Keratinocyte (primary cell): ENCODE data around the gene ORC2. TPM values are rescaled to one million over a fixed set of nuclear protein-coding genes. Genes with fewer than 3 reads are reported as not detected.

ENCODE experiments used
- DNase-seq: peaks from one replicate; pipeline ENCODE4 v3.0.0-alpha.2; 2011; ENCODE audit warnings: low read depth, missing footprints, low spot score
- FAIRE-seq: peaks from 2 replicates; lab custom pipeline; 2011; peaks lifted over from hg19 to GRCh38; lab: Jason Lieb, UNC
- H2AFZ ChIP-seq: 2 replicates; pipeline ENCODE4 v1.6.0; 2012; ENCODE audit warnings: low read length, control low read depth, inconsistent platforms; ENCODE audit not compliant: control insufficient read depth
- H3K27ac ChIP-seq: 2 replicates; pipeline ENCODE4 v1.5.1; 2011; ENCODE audit warnings: low read length; ENCODE audit not compliant: control insufficient read depth, insufficient read depth
- H3K27me3 ChIP-seq: 3 replicates; pipeline ENCODE4 v1.6.0; 2011; ENCODE audit warnings: low read length; ENCODE audit not compliant: control insufficient read depth, insufficient read depth; ENCODE audit errors: extremely low read depth
- H3K36me3 ChIP-seq, 2 experiments: 2 replicates in 1 of 2; 3 replicates in 1 of 2; pipeline ENCODE4 v1.5.1; 2011; ENCODE audit warnings: low read length in 2 of 2, mild to moderate bottlenecking in 1 of 2; ENCODE audit not compliant: control insufficient read depth in 2 of 2, insufficient read depth in 2 of 2; ENCODE audit errors: extremely low read depth in 1 of 2
- H3K4me1 ChIP-seq: 3 replicates; pipeline ENCODE4 v1.5.1; 2011; ENCODE audit warnings: low read length; ENCODE audit not compliant: control insufficient read depth, insufficient read depth; ENCODE audit errors: extremely low read depth
- H3K4me2 ChIP-seq: 3 replicates; pipeline ENCODE4 v1.6.0; 2011; ENCODE audit warnings: low read depth, low read length; ENCODE audit not compliant: control insufficient read depth, insufficient read depth; ENCODE audit errors: extremely low read depth
- H3K4me3 ChIP-seq, 3 experiments: fragments of 200-600 bp in 1 of 3; sonication (generic) in 1 of 3; 2 replicates in 2 of 3; 3 replicates in 1 of 3; pipeline ENCODE4 v1.5.1; 2011 to 2016; ENCODE audit warnings: low read length in 3 of 3, mild to moderate bottlenecking in 3 of 3, control low read depth in 2 of 3, inconsistent platforms in 1 of 3, low read depth in 1 of 3, mixed read lengths in 1 of 3, mixed run types in 1 of 3, moderate library complexity in 1 of 3; ENCODE audit not compliant: control insufficient read depth in 2 of 3, insufficient read depth in 2 of 3; ENCODE audit errors: extremely low read depth in 1 of 3
- H3K79me2 ChIP-seq: 2 replicates; pipeline ENCODE4 v1.6.0; 2012; ENCODE audit warnings: low read length; ENCODE audit not compliant: control insufficient read depth, insufficient read depth
- H3K9ac ChIP-seq: 3 replicates; pipeline ENCODE4 v1.6.0; 2011; ENCODE audit warnings: low read length; ENCODE audit not compliant: control insufficient read depth, insufficient read depth; ENCODE audit errors: extremely low read depth
- H3K9me1 ChIP-seq: 3 replicates; pipeline ENCODE4 v1.6.0; 2011; ENCODE audit warnings: low read length; ENCODE audit not compliant: control insufficient read depth, insufficient read depth; ENCODE audit errors: extremely low read depth
- H3K9me3 ChIP-seq: 2 replicates; pipeline ENCODE4 v1.5.1; 2012; ENCODE audit warnings: low read depth, low read length; ENCODE audit not compliant: control insufficient read depth
- H4K20me1 ChIP-seq: 3 replicates; pipeline ENCODE4 v1.6.0; 2011; ENCODE audit warnings: low read length; ENCODE audit not compliant: control insufficient read depth, insufficient read depth; ENCODE audit errors: extremely low read depth
- EZH2 ChIP-seq: IDR thresholded peaks from one replicate; pipeline ENCODE4 v1.6.1; 2012; ENCODE audit warnings: inconsistent platforms, mild to moderate bottlenecking, low read length, moderate library complexity
- dilution Hi-C: fragments of 300-500 bp; cut with MboI; formaldehyde crosslinking; loops from one replicate; pipeline ENCODE4 v1.7.0; 2020; ENCODE audit warnings: low sequenced_read_pairs; ENCODE audit not compliant: extremely low pct_ligation_motif_present
- polyA plus RNA-seq, 5 experiments: library from polyadenylated mRNA; depleted of rRNA in 3 of 5; stranded (reverse) in 3 of 5; stranded (forward) in 1 of 5; unstranded in 1 of 5; fragments of >200 nt; gene quantifications; 1 replicate in 1 of 5; 2 replicates in 3 of 5; 3 replicates in 1 of 5; pipeline versions ENCODE4 v1.2.1 to v1.2.3, GENCODE V29; 2011 to 2012; ENCODE audit warnings: missing spikeins in 2 of 5, low read depth in 1 of 5, low replicate concordance in 1 of 5
- TF ChIP-seq, protein P1 (sequence below), 3 experiments: IDR thresholded peaks in 1 of 3; conservative IDR thresholded peaks in 1 of 3; optimal IDR thresholded peaks in 1 of 3; 2 replicates in 2 of 3; 3 replicates in 1 of 3; pipeline versions ENCODE3 to v1.5.1; 2011; ENCODE audit warnings: low read length in 3 of 3, mild to moderate bottlenecking in 3 of 3, moderate library complexity in 2 of 3, control low read depth in 1 of 3, inconsistent platforms in 1 of 3; ENCODE audit not compliant: insufficient read depth in 2 of 3; ENCODE audit errors: extremely low read depth in 1 of 3

The ORC2 gene
- polyA plus RNA-seq, 1 donor (not counting 4 experiments of a cell fraction or from before 2014, with no cell fraction given): 13.5 TPM

DNA sequence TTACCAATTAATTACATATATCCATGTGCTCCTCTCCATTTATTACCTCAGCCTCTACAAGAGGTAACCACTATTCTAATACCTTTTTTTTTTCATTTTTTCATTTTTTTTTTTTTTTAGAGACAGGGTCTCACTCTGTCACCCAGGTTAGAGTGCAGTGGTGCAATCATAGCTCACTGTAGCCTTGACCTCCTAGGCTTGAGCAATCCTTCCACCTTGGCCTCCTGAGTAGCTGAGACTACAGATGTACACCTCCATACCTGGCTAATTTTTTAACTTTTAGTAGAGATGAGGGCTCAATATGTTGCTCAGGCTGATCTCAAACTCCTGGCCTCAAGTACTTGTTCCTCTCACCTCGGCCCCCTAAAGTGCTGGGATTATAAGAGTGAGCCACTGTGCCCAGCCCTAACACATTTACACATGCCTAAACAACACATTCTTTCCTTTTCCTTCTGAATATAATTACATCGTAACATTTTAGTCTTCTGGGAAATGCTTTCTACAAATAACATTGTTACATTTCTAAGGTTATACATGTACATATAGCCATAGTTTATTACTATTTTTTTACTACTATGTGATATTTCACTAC, 85.1 kb downstream of the ORC2 start:
- Histone ChIP-seq H3K9me1 (no peaks in the 10 kb centered on the region), H3K4me1 (no peaks in the 10 kb centered on the region), H3K9me3 (no peaks in the 10 kb centered on the region), H4K20me1 (no peaks in the 10 kb centered on the region), H3K4me2 (no peak overlapping the region), H3K27ac (no peak overlapping the region), H2AFZ (no peak overlapping the region), H3K9ac (no peak overlapping the region), H3K79me2 (no peaks in the 10 kb centered on the region), H3K4me3 (no peak overlapping the region), H3K27me3 (no peaks in the 10 kb centered on the region), H3K36me3 (peaks cover 9 to 27% of the 10 kb centered on the region in 2 experiments)
- dilution Hi-C loops: no loop called here
- TF ChIP-seq, protein P1, sequence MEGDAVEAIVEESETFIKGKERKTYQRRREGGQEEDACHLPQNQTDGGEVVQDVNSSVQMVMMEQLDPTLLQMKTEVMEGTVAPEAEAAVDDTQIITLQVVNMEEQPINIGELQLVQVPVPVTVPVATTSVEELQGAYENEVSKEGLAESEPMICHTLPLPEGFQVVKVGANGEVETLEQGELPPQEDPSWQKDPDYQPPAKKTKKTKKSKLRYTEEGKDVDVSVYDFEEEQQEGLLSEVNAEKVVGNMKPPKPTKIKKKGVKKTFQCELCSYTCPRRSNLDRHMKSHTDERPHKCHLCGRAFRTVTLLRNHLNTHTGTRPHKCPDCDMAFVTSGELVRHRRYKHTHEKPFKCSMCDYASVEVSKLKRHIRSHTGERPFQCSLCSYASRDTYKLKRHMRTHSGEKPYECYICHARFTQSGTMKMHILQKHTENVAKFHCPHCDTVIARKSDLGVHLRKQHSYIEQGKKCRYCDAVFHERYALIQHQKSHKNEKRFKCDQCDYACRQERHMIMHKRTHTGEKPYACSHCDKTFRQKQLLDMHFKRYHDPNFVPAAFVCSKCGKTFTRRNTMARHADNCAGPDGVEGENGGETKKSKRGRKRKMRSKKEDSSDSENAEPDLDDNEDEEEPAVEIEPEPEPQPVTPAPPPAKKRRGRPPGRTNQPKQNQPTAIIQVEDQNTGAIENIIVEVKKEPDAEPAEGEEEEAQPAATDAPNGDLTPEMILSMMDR (optimal IDR thresholded peaks at IDR 0.05 in 1 of 3, IDR thresholded peaks at IDR 0.05 in 1 of 3, conservative IDR thresholded peaks at IDR 0.05 in 1 of 3; ENCODE audit: extremely low read depth in 1 of 3, insufficient read depth in 2 of 3, low read length in 3 of 3): no peak
- TF ChIP-seq EZH2: no peak
- DNase-seq: no peak
- FAIRE-seq: no peak

DNA sequence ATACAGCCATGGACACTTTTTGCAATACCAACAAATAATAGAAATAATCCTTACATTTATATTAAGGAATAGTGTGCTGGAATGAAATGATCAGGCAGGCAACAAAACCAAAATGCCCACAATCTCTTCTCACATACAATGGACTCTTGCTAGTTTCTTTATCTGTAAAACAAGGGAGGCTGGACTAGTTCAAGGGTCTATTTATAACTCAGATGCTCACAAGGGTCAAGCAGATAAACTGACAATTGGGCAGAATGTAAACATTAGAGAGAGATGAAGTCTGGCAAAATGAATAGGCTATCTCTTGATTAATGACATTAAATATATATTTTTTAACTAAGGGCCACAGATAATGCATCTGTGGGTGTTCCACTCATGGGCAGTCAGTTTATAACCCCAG, 86.0 kb downstream of the ORC2 start:
- Histone ChIP-seq H3K9ac (no peak overlapping the region), H3K9me1 (no peaks in the 10 kb centered on the region), H3K4me1 (no peaks in the 10 kb centered on the region), H2AFZ (no peak overlapping the region), H3K4me2 (no peak overlapping the region), H3K9me3 (no peaks in the 10 kb centered on the region), H3K27ac (no peak overlapping the region), H3K4me3 (no peak overlapping the region), H3K36me3 (peaks cover 9 to 27% of the 10 kb centered on the region in 2 experiments), H3K27me3 (no peaks in the 10 kb centered on the region), H4K20me1 (no peaks in the 10 kb centered on the region), H3K79me2 (no peaks in the 10 kb centered on the region)
- no peak for FAIRE-seq
- dilution Hi-C loops: no loop called here
- no peak for TF ChIP-seq EZH2
- TF ChIP-seq, protein P1 (optimal IDR thresholded peaks at IDR 0.05 in 1 of 3, IDR thresholded peaks at IDR 0.05 in 1 of 3, conservative IDR thresholded peaks at IDR 0.05 in 1 of 3; ENCODE audit: extremely low read depth in 1 of 3, insufficient read depth in 2 of 3, low read length in 3 of 3): no peak
- no peak for DNase-seq
